ENCODE measurements around the gene PAX9. TPM values are rescaled to one million over a fixed set of nuclear protein-coding genes. Genes with fewer than 3 reads are reported as not detected.

PAX9 gene
- total RNA-seq, 4 donors from 2014 or later, result 0.26 to 0.98 (median 0.29) TPM; not detected in 1

GRCh38 chr14:36720657-36721056 lies 59.0 kb downstream of the PAX9 start:
- H3K27me3 ChIP-seq, result no peaks in the 10 kb centered on the region
- intact Hi-C loops (cut with DNase I; ENCODE audit: low total_unique reads), result no loop called here
- no peak for DNase-seq
- no peaks in the 10 kb centered on the region for H3K9me3 ChIP-seq
- no peak for TF ChIP-seq POLR2A (IDR thresholded peaks at IDR 0.05)
- no peak for TF ChIP-seq CTCF (IDR thresholded peaks at IDR 0.05)
- no peak overlapping the region for H3K4me3 ChIP-seq
- H3K4me1 ChIP-seq, result no peaks in the 10 kb centered on the region
- H3K36me3 ChIP-seq, result no peaks in the 10 kb centered on the region
- no peak overlapping the region for H3K27ac ChIP-seq

- intact Hi-C loops (cut with DNase I; ENCODE audit: low total_unique reads), result no loop called here
- Histone ChIP-seq H3K9me3 (no peaks in the 10 kb centered on the region), H3K27me3 (no peaks in the 10 kb centered on the region), H3K4me3 (no peak overlapping the region), H3K27ac (no peak overlapping the region), H3K4me1 (no peaks in the 10 kb centered on the region), H3K36me3 (no peaks in the 10 kb centered on the region)
- DNase-seq, result no peak
- TF ChIP-seq POLR2A (IDR thresholded peaks at IDR 0.05) (no peak), CTCF (IDR thresholded peaks at IDR 0.05) (no peak)
Observed at GRCh38 chr14:36721877-36722276, 60.2 kb downstream of the PAX9 start.

- Histone ChIP-seq H3K27ac (no peak overlapping the region), H3K9me3 (no peaks in the 10 kb centered on the region), H3K4me3 (no peak overlapping the region), H3K27me3 (no peaks in the 10 kb centered on the region), H3K36me3 (no peaks in the 10 kb centered on the region), H3K4me1 (no peaks in the 10 kb centered on the region)
- TF ChIP-seq POLR2A (IDR thresholded peaks at IDR 0.05) (no peak), CTCF (IDR thresholded peaks at IDR 0.05) (no peak)
- DNase-seq, result no peak
- intact Hi-C loops (cut with DNase I; ENCODE audit: low total_unique reads), result no loop called here
Observed at GRCh38 chr14:36723530-36723929, 61.9 kb downstream of the PAX9 start.

- intact Hi-C loops (cut with DNase I; ENCODE audit: low total_unique reads), result no loop called here
- Histone ChIP-seq H3K36me3 (no peaks in the 10 kb centered on the region), H3K9me3 (no peaks in the 10 kb centered on the region), H3K27me3 (no peaks in the 10 kb centered on the region), H3K4me1 (no peaks in the 10 kb centered on the region), H3K4me3 (no peak overlapping the region), H3K27ac (no peak overlapping the region)
- TF ChIP-seq CTCF (IDR thresholded peaks at IDR 0.05), result no peak
- DNase-seq, result no peak
Observed at GRCh38 chr14:36724162-36724561, 62.5 kb downstream of the PAX9 start.

- no peak for DNase-seq
- intact Hi-C loops (cut with DNase I; ENCODE audit: low total_unique reads), result no loop called here
Observed at GRCh38 chr14:36726128-36726527, 64.5 kb downstream of the PAX9 start.

More at GRCh38 chr14:36726128-36726527, 64.5 kb downstream of the PAX9 start:
- H3K27me3 ChIP-seq, result no peaks in the 10 kb centered on the region
- no peaks in the 10 kb centered on the region for H3K4me1 ChIP-seq
- no peak overlapping the region for H3K4me3 ChIP-seq
- H3K27ac ChIP-seq, result no peak overlapping the region
- H3K9me3 ChIP-seq, result no peaks in the 10 kb centered on the region
- no peaks in the 10 kb centered on the region for H3K36me3 ChIP-seq
- TF ChIP-seq CTCF (IDR thresholded peaks at IDR 0.05) (no peak), POLR2A (IDR thresholded peaks at IDR 0.05) (no peak)

Other genes with a start within 250 kb of the PAX9 start
- not detected for gene NKX2-1, start 141.6 kb upstream of the PAX9 start, total RNA-seq
- gene NKX2-8, start 79.2 kb upstream of the PAX9 start, total RNA-seq, result under 1 TPM in 1 of 4 donors, not detected in 3; 0.46 TPM

All from uterus (tissue), 4 donors.